HG03571 (cell line): Measurements from ENCODE around the gene LY6G5C.

Source experiments
- ATAC-seq: cut with Tn5 transposase; IDR thresholded peaks from one replicate; pipeline ENCODE4 v1.9.1; 2021; ENCODE audit not compliant: unreplicated experiment

Gene LY6G5C

DNA sequence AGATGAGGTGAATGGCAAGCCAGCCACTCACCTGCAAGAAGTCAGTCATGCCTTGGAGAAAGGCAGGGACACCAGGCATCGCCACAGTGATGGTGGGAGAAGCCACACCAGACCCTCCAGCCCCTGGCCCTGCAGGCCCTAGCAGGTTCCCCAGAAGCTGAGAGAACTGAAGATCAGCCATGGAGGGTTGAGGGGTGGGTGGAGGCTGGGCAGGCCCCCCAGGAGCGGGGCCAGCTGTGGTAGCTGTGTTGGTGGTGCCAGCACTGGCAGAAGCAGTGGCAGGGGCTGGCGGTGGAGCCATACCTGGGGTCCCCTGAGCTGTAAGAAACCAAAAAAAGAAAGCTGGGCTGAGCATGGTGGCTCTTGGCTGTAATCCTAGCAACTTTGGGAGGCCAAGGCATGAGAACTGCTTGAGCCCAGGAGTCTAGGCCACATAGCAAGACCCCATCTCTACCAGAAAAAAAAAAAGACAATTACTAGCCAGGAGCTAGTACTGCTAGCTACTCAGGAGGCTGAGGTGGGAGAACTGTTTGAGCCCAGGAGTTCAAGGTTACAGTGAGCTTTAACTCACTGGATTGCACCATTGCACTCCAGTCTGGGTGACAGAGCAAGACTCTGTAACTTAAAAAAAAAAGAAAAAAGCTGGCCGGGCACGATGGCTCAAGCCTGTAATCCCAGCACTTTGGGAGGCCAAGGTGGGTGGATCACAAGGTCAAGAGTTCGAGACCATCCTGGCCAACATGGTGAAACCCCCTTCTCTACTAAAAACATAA is 37.9 kb downstream of the LY6G5C start:
- no peak for ATAC-seq

DNA sequence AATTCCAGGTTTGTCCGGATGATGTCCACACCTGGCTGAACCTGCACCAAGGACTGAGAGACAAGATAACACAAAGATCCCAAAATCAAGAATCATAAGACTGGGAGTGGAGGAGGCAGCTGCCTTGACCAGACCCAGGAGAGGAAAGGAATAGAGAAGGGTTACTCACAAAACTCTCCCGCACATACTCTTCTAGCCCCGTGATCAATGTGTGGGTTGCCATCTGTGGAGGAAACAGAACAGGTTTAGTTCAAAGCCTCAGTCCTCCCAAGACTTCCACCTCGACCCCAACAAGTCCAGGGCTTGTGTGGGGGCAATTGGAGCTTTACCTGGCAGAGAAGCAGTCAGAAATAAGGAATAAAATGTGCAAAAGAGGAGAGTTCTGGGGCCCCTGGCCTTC is 39.5 kb downstream of the LY6G5C start:
- ATAC-seq, result no peak

DNA sequence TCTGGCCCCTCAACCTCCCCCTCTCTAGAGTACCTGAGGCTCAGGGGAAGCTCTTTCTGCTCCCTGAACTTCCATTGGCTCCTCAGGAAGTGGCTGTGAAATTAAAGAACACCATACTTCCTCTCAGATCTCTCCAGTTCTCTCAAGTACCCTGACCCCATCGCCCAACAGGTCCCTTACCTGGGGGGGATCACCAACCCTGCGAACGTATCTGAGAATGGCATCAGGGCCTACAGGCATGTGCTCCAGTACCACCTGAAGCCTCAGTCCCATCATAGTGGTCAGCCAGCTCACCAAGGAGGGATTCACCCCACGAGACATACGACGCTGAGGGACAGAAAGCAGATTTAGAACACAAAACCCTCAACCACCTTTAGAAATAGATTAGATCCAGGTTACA is 40.3 kb downstream of the LY6G5C start:
- no peak for ATAC-seq

DNA sequence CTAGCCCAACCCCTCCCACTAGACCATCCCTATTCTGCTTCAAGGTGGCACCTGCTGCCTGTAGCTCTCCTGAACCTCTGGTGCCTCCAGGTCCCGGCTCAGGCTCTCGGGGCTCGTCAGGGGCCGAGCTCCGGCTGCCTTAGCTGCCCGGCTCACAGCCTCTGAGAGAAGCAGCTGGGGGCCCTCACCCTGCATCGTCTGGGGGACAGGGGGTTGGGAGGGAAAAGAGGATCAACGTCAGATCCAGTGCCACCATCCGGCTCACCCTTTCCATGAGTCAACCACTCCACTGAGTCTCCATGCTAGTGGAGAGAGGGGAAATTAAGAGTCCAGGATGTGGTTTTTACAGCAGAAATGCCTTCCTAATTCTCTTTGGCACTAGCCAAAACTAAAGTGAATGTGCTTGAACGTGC is 41.4 kb downstream of the LY6G5C start:
- no peak for ATAC-seq

DNA sequence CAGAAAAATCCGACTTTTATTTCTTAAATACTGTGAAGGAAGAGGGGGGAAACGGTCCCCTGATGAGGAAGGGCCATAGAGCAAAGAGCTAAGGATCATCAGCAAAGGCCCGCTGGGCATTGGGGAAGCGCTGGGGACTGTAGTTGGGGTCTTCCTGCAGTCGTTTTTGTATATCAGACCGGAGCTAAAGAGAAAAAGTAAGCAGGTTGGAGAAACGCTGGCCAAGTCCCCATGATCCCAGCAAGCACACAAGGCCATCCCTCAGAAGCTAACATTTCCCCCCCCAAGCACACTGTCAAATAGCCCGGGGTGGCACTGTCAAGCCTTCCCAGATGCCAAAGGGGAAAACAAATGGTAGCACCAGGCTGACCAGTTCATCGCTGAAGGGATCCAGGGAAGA is 41.8 kb downstream of the LY6G5C start:
- ATAC-seq, result no peak

DNA sequence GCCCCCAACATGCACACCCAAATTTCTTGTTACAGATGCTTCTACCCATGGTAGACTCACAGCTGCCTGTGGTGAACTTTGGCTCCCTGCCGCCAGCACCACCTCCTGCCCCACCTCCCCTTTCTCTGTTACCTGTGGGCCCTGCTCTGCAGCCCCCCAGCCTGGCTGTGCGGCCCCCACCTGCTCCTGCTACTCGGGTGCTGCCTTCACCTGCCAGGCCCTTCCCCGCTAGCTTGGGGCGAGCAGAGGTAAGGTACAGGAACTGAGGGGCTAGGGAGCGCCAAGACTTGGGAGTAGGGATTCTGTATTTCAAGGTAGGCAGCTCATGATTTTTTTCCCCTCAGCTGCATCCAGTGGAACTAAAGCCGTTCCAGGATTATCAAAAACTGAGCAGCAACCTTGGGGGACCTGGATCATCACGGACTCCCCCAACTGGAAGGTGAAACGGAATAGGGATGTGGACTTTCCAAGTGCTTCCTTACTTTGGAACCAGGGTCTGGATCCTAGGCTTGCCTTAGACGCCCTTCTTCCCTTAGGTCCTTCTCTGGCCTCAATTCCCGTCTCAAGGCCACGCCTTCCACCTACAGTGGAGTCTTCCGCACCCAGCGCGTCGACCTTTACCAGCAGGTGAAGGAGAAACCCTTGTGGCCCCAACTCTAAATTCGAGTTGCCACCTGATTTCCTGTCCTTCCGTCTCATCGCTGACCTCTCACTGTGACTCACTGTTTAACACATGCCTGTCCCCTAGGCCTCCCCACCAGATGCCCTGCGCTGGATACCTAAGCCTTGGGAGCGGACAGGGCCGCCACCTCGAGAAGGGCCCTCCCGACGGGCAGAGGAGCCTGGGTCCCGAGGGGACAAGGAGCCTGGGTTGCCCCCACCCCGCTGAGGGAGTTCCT is 43.9 kb downstream of the LY6G5C start:
- no peak for ATAC-seq

DNA sequence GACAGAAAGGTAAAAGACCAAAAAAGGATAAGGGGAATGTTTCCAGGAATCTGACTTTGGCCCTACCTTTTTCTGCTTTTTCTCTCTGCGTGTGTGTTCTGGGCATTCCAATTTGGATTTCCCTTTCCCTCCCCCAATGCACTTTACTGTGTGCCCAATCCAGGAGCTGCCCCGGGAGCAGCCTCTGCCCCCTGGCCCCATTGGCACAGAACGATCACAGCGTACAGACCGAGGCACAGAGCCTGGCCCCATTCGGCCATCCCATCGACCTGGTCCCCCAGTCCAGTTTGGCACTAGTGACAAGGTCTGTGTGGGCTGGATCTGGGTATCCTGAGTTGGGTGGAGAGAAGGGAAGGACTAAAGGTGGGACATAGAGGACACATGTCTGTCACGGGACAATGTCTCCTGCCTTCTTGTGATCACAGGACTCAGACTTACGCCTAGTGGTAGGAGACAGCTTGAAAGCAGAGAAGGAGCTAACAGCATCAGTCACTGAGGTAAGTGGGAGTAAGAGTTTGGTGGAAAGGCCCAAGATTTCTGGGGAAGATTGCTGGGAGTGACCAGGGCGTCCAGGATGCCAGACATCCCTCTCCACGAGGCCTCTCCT is 45.8 kb downstream of the LY6G5C start:
- ATAC-seq, result no peak

DNA sequence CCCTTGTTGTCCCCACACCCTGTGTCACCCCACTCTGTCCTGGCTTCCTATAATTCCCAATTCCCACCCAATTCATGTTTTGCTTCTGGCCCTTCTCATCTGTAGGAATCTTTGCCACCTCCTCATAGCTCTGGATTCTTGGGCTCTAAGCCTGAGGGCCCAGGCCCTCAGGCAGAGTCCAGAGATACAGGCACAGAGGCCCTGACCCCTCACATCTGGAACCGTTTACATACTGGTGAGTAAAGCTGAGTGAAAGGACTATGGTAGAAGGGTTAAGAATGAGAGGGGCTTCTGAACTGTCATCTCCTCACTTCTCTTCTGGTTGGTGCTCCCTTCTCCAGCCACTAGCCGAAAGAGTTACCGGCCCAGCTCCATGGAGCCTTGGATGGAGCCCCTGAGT is 46.7 kb downstream of the LY6G5C start:
- ATAC-seq, result no peak

DNA sequence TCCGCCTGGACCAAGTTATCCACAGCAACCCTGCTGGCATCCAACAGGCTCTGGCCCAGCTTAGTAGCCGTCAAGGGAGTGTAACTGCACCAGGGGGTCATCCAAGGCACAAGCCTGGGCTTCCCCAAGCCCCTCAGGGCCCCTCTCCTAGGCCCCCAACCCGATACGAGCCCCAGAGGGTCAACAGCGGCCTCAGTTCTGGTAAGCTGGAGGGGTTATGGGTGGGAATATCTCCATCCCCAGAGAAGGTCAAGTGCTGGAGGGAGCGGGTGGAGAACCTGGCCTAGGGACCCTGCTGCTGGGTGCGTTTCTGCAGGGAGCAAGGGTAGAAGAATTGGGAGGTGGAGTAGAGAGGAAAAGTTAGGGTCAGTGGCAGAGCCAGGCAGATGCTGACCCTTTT is 47.4 kb downstream of the LY6G5C start:
- ATAC-seq, result no peak

DNA sequence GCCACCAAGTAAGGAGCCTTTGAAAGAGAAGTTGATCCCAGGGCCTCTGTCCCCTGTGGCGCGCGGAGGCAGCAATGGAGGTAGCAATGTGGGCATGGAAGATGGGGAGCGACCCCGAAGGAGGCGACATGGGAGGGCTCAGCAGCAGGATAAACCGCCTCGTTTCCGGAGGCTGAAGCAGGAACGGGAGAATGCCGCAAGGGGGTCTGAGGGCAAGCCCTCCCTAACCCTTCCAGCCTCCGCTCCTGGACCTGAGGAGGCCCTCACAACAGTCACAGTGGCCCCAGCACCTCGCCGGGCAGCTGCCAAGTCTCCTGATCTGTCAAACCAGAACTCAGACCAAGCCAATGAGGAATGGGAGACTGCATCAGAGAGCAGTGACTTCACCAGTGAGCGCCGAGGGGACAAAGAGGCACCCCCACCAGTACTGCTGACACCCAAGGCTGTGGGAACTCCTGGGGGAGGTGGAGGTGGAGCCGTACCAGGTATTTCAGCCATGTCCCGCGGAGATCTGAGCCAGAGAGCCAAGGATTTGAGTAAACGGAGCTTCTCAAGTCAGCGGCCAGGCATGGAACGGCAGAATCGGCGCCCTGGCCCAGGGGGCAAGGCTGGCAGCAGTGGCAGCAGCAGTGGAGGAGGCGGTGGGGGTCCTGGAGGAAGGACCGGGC is 48.5 kb downstream of the LY6G5C start:
- ATAC-seq, result no peak

DNA sequence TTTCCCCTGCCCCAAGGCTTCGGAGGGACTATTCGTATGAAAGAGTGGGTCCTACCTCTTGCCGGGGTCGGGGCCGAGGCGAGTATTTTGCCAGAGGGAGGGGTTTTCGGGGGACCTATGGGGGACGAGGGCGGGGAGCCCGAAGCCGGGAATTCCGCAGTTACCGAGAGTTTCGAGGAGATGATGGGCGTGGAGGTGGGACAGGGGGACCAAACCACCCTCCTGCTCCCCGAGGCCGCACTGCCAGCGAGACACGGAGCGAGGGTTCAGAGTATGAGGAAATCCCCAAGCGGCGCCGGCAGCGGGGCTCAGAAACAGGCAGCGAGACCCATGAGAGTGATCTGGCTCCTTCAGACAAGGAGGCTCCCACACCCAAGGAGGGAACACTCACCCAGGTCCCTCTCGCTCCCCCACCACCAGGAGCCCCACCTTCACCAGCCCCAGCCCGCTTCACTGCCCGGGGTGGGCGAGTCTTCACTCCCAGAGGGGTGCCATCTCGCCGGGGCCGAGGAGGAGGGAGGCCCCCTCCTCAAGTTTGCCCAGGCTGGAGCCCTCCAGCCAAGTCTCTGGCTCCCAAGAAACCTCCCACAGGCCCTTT is 49.1 kb downstream of the LY6G5C start:
- ATAC-seq, result no peak

DNA sequence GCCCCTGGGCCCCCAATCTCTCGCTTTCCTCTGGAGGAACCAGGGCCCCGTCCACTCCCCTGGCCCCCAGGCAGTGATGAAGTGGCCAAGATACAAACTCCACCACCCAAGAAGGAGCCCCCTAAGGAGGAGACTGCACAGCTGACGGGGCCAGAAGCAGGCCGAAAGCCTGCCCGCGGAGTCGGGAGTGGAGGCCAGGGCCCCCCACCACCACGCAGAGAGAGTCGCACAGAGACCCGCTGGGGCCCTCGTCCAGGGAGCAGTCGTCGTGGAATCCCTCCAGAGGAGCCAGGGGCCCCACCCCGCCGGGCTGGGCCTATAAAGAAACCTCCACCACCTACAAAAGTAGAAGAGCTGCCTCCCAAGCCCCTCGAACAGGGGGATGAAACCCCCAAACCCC is 49.7 kb downstream of the LY6G5C start:
- no peak for ATAC-seq

DNA sequence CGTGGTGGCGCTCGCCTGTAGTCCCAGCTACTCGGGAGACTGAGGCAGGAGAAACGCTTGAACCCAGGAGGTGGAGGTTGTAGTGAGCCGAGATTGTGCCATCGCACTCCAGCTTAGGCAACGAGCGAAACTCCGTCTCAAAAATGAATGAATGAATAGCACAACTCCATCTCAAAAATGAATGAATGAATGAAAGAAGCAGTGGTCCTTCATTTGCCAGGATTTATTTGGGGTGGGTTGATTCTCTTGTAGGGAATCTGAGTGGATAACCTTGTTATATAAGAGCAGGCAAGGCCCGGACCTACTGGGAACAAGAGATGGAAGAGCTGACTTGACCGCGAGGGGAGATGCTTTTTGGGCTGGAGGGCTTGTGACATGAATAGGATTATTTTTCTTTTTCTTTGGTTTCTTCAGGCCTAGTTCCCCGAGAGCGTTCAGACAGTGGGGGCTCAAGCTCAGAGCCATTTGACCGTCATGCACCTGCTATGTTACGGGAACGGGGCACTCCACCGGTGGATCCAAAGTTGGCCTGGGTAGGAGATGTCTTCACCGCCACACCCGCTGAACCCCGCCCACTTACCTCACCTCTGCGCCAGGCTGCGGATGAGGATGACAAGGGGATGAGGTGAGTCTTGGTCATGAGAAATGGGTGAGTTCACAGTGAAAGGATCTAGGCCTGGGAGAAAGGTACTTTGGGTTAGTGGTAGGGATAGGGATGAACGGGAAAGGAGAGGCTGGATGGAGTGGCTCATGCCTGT is 50.5 kb downstream of the LY6G5C start:
- ATAC-seq, result no peak

DNA sequence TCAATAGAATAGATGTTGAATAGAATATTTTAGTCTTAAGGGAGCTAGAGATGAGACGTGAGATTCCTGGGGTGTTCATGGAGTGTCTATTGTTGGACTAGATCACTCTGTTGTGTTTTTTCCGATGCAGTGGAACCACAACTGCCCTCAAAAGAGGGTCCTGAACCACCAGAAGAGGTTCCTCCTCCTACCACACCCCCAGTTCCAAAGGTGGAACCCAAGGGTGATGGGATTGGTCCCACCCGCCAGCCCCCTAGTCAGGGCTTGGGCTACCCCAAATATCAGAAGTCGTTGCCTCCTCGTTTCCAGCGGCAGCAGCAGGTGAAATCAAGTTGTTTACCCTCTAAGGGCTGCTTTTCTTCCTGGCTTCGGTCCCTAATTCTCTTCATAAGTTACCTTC is 51.9 kb downstream of the LY6G5C start:
- no peak for ATAC-seq

DNA sequence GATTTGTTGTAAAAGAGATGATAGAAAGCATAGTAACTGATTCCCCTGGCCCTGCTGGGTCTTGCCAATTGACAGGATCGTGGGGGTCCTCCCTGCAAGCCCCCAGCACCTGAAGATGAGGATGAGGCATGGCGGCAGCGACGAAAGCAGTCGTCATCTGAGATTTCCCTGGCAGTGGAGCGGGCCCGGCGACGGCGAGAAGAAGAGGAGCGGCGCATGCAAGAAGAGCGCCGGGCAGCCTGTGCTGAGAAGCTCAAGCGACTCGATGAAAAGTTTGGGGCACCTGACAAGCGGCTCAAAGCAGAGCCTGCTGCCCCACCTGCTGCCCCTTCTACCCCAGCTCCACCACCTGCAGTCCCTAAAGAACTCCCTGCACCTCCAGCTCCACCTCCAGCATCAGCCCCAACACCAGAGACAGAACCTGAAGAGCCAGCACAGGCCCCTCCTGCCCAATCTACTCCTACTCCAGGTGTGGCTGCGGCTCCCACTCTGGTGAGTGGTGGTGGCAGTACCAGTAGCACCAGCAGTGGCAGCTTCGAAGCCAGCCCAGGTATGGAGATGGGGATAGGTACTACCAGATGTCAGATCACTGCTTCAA is 53.1 kb downstream of the LY6G5C start:
- ATAC-seq, result no peak

DNA sequence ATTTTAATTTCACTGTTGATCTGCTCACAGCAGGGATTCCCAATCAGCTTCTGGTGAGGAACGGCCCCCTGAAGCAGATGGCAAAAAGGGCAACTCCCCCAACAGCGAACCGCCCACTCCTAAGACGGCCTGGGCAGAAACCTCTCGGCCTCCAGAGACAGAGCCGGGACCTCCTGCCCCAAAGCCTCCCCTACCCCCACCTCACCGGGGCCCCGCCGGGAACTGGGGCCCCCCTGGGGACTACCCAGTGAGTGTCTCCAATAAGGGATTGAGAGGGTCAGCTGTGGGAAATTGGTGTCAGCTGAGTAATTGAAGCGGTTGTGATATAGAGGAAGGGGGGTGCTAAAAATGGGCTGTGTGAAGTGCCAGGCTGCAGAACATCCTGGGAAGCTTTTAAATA is 53.9 kb downstream of the LY6G5C start:
- ATAC-seq, result no peak
